ENCODE results near the gene LCTL.

LCTL gene

GRCh38 chr15:66580643-66581042 lies 14.8 kb upstream of the LCTL start:
- H3K4me1 ChIP-seq (ENCODE audit: insufficient read depth, low read length, severe bottlenecking): peaks cover 8% of the 10 kb centered on the region

GRCh38 chr15:66578286-66578875 lies 12.6 kb upstream of the LCTL start:
- no peak overlapping the region for H3K27ac ChIP-seq (ENCODE audit: low read depth, low read length, poor library complexity, severe bottlenecking)
- no peak overlapping the region for H3K4me2 ChIP-seq (ENCODE audit: low read length)

More at GRCh38 chr15:66580643-66581042, 14.8 kb upstream of the LCTL start:
- no peaks in the 10 kb centered on the region for H3K79me2 ChIP-seq (ENCODE audit: insufficient read depth, low read length)
- no peak overlapping the region for H2AFZ ChIP-seq (ENCODE audit: low read length)
- no peaks in the 10 kb centered on the region for H3K9me3 ChIP-seq (ENCODE audit: low read length)
- H3K27me3 ChIP-seq (ENCODE audit: insufficient read depth, low read length): no peaks in the 10 kb centered on the region
- H3K27ac ChIP-seq (ENCODE audit: low read depth, low read length, poor library complexity, severe bottlenecking): no peak overlapping the region
- TF ChIP-seq EZH2 (IDR thresholded peaks at IDR 0.05; ENCODE audit: borderline replicate concordance, low read length) (no peak), CTCF (IDR thresholded peaks at IDR 0.05; ENCODE audit: low read length) (no peak)
- H3K9me2 ChIP-seq (ENCODE audit: low read depth, low read length): no peaks in the 10 kb centered on the region
- no peaks in the 10 kb centered on the region for H3F3A ChIP-seq (ENCODE audit: insufficient read depth, low read length)
- no peak overlapping the region for H3K4me3 ChIP-seq (ENCODE audit: low read depth, low read length, poor library complexity, severe bottlenecking)
- H3K4me2 ChIP-seq (ENCODE audit: low read length): no peak overlapping the region
- H3K9ac ChIP-seq (ENCODE audit: low read length): no peak overlapping the region
- H3K36me3 ChIP-seq (ENCODE audit: insufficient read depth, low read length): no peaks in the 10 kb centered on the region
- no peaks in the 10 kb centered on the region for H4K20me1 ChIP-seq (ENCODE audit: insufficient read depth, low read length)

GRCh38 chr15:66574596-66574950 lies 8.8 kb upstream of the LCTL start:
- H3K36me3 ChIP-seq (ENCODE audit: insufficient read depth, low read length): no peaks in the 10 kb centered on the region
- H2AFZ ChIP-seq (ENCODE audit: low read length): no peak overlapping the region
- no peaks in the 10 kb centered on the region for H3K79me2 ChIP-seq (ENCODE audit: insufficient read depth, low read length)
- no peaks in the 10 kb centered on the region for H3K9me3 ChIP-seq (ENCODE audit: low read length)
- H3F3A ChIP-seq (ENCODE audit: insufficient read depth, low read length): no peaks in the 10 kb centered on the region
- TF ChIP-seq CTCF (IDR thresholded peaks at IDR 0.05; ENCODE audit: low read length) (no peak), EZH2 (IDR thresholded peaks at IDR 0.05; ENCODE audit: borderline replicate concordance, low read length) (no peak)
- no peak overlapping the region for H3K4me3 ChIP-seq (ENCODE audit: low read depth, low read length, poor library complexity, severe bottlenecking)
- no peak overlapping the region for H3K27ac ChIP-seq (ENCODE audit: low read depth, low read length, poor library complexity, severe bottlenecking)
- no peaks in the 10 kb centered on the region for H3K27me3 ChIP-seq (ENCODE audit: insufficient read depth, low read length)
- H3K4me1 ChIP-seq (ENCODE audit: insufficient read depth, low read length, severe bottlenecking): peaks cover under 1% of the 10 kb centered on the region
- no peak overlapping the region for H3K4me2 ChIP-seq (ENCODE audit: low read length)
- no peaks in the 10 kb centered on the region for H4K20me1 ChIP-seq (ENCODE audit: insufficient read depth, low read length)
- H3K9me2 ChIP-seq (ENCODE audit: low read depth, low read length): no peaks in the 10 kb centered on the region
- H3K9ac ChIP-seq (ENCODE audit: low read length): no peak overlapping the region

More at GRCh38 chr15:66578286-66578875, 12.6 kb upstream of the LCTL start:
- no peak overlapping the region for H2AFZ ChIP-seq (ENCODE audit: low read length)
- H3F3A ChIP-seq (ENCODE audit: insufficient read depth, low read length): no peaks in the 10 kb centered on the region
- no peaks in the 10 kb centered on the region for H3K9me3 ChIP-seq (ENCODE audit: low read length)
- H4K20me1 ChIP-seq (ENCODE audit: insufficient read depth, low read length): no peaks in the 10 kb centered on the region
- H3K4me3 ChIP-seq (ENCODE audit: low read depth, low read length, poor library complexity, severe bottlenecking): no peak overlapping the region
- no peaks in the 10 kb centered on the region for H3K27me3 ChIP-seq (ENCODE audit: insufficient read depth, low read length)
- no peaks in the 10 kb centered on the region for H3K9me2 ChIP-seq (ENCODE audit: low read depth, low read length)
- H3K9ac ChIP-seq (ENCODE audit: low read length): no peak overlapping the region
- H3K36me3 ChIP-seq (ENCODE audit: insufficient read depth, low read length): no peaks in the 10 kb centered on the region
- TF ChIP-seq EZH2 (IDR thresholded peaks at IDR 0.05; ENCODE audit: borderline replicate concordance, low read length): no peak
- no peak for TF ChIP-seq CTCF (IDR thresholded peaks at IDR 0.05; ENCODE audit: low read length)
- no peaks in the 10 kb centered on the region for H3K79me2 ChIP-seq (ENCODE audit: insufficient read depth, low read length)
- peaks cover 8% of the 10 kb centered on the region for H3K4me1 ChIP-seq (ENCODE audit: insufficient read depth, low read length, severe bottlenecking)

Measured in OCI-LY1 (cell line).